GM20000 (cell line): ENCODE data around the gene SLC25A24.

Experiments
- DNase-seq: peaks from one replicate; pipeline ENCODE4 v3.0.0; 2012; ENCODE audit warnings: low spot score
- CTCF ChIP-seq: IDR thresholded peaks from 2 replicates; pipeline ENCODE4 v1.5.1; 2012; ENCODE audit warnings: mild to moderate bottlenecking, control low read depth; ENCODE audit errors: extremely low read depth, missing control alignments

Gene SLC25A24

GRCh38 chr1:108129999-108130398 is 70.1 kb downstream of the SLC25A24 start:
- no peak for TF ChIP-seq CTCF
- DNase-seq: no peak

- peak; percentile 56 for TF ChIP-seq CTCF
Observed at GRCh38 chr1:108125312-108126138, 74.6 kb downstream of the SLC25A24 start.

GRCh38 chr1:108124622-108125311 is 75.4 kb downstream of the SLC25A24 start:
- no peak for DNase-seq
- TF ChIP-seq CTCF: no peak

More at GRCh38 chr1:108125312-108126138, 74.6 kb downstream of the SLC25A24 start:
- peak; percentile 67 for DNase-seq

- no peak for DNase-seq
- no peak for TF ChIP-seq CTCF
Observed at GRCh38 chr1:108124023-108124422, 76.1 kb downstream of the SLC25A24 start.

- no peak for TF ChIP-seq CTCF
- no peak for DNase-seq
Observed at GRCh38 chr1:108121358-108122143, 78.6 kb downstream of the SLC25A24 start.

GRCh38 chr1:108120163-108120562 is 80.0 kb downstream of the SLC25A24 start:
- no peak for DNase-seq
- TF ChIP-seq CTCF: no peak
